8988T (cell line): ENCODE measurements around the gene PCSK1.
"Not testable (repeated sequence)": the region's sequence is repeated elsewhere in the genome, so short reads cannot be mapped to it uniquely, and the experiment has no call there.

Experiments
- DNase-seq: peaks from one replicate; pipeline ENCODE4 v3.0.0; 2011

The PCSK1 gene

GRCh38 chr5:96367337-96367736 is 65.7 kb downstream of the PCSK1 start:
- DNase-seq = not testable (repeated sequence)

GRCh38 chr5:96354237-96354636 is 78.8 kb downstream of the PCSK1 start:
- DNase-seq = no peak

- DNase-seq = no peak
Observed at GRCh38 chr5:96353220-96353619, 79.8 kb downstream of the PCSK1 start.

- no peak for DNase-seq
Observed at GRCh38 chr5:96350678-96351077, 82.4 kb downstream of the PCSK1 start.

GRCh38 chr5:96348536-96348935 is 84.5 kb downstream of the PCSK1 start:
- DNase-seq = no peak

GRCh38 chr5:96347502-96348292 is 85.4 kb downstream of the PCSK1 start:
- no peak for DNase-seq

GRCh38 chr5:96344678-96345577 is 88.1 kb downstream of the PCSK1 start:
- no peak for DNase-seq

- DNase-seq = no peak
Observed at GRCh38 chr5:96343094-96343493, 90.0 kb downstream of the PCSK1 start.

GRCh38 chr5:96342581-96342980 is 90.5 kb downstream of the PCSK1 start:
- no peak for DNase-seq
